Lung (tissue), 12 donors: Measurements from ENCODE around the gene DIP2C. TPM values are rescaled to one million over a fixed set of nuclear protein-coding genes. Genes with fewer than 3 reads are reported as not detected.

Experiments used
- ATAC-seq: fragments of 200-7000 bp; cut with Tn5 transposase; one replicate; pipeline ENCODE4 v1.9.1; 2020; ENCODE audit warnings: moderate number of reproducible peaks; ENCODE audit not compliant: insufficient read depth, low FRiP score
- DNase-seq, 3 donors: peaks; one replicate each; pipeline ENCODE4 v3.0.0-alpha.2; 2013 to 2017
- H3K27ac ChIP-seq, 2 donors: one replicate each; pipeline ENCODE4 v1.5.1; 2013; ENCODE audit warnings: mild to moderate bottlenecking in 2 of 2, moderate library complexity in 2 of 2, control low read depth in 1 of 2, inconsistent platforms in 1 of 2, low read depth in 1 of 2, low read length in 1 of 2
- H3K27me3 ChIP-seq, 3 donors: one replicate each; pipeline ENCODE4 v1.5.1; 2013; ENCODE audit warnings: low read length in 2 of 3; ENCODE audit not compliant: control insufficient read depth in 3 of 3, insufficient read depth in 3 of 3
- H3K36me3 ChIP-seq, 4 donors: one replicate each; pipeline ENCODE4 v1.5.1; 2013; ENCODE audit warnings: low read length in 4 of 4, mild to moderate bottlenecking in 1 of 4, moderate library complexity in 1 of 4; ENCODE audit not compliant: control insufficient read depth in 4 of 4, insufficient read depth in 4 of 4
- H3K4me1 ChIP-seq, 5 donors: one replicate each; pipeline ENCODE4 v1.5.1; 2013; ENCODE audit warnings: low read length in 5 of 5, mild to moderate bottlenecking in 2 of 5, moderate library complexity in 1 of 5; ENCODE audit not compliant: control insufficient read depth in 5 of 5, insufficient read depth in 5 of 5
- H3K4me3 ChIP-seq: one replicate; pipeline ENCODE4 v1.5.1; 2013; ENCODE audit warnings: mild to moderate bottlenecking, control low read depth, moderate library complexity
- H3K9ac ChIP-seq, 2 donors: one replicate each; pipeline ENCODE4 v1.5.1; 2013; ENCODE audit warnings: low read length in 2 of 2, control low read depth in 1 of 2; ENCODE audit not compliant: insufficient read depth in 1 of 2
- H3K9me3 ChIP-seq, 4 donors: one replicate each; pipeline ENCODE4 v1.5.1; 2013; ENCODE audit warnings: low read length in 3 of 4, mild to moderate bottlenecking in 1 of 4, moderate library complexity in 1 of 4; ENCODE audit not compliant: control insufficient read depth in 4 of 4, insufficient read depth in 3 of 4
- CTCF ChIP-seq: IDR thresholded peaks from 2 replicates; pipeline ENCODE4 v1.5.1; 2012; ENCODE audit warnings: mild to moderate bottlenecking; ENCODE audit errors: control extremely low read depth, extremely low read depth
- WGBS, 2 donors: extraction: QIAGEN DNeasy Blood & Tissue Kit; methylation state at CpG; one replicate each; pipeline ENCODE4 v1.1.7; 2013; 5-methylcytosine and 5-hydroxymethylcytosine counted together
- polyA plus RNA-seq, 2 donors: library from polyadenylated mRNA; stranded (reverse); fragments of 200-250 nt; gene quantifications; one replicate each; pipeline ENCODE4 v1.2.1, GENCODE V29; 2013
- total RNA-seq, 2 donors: library from RNA; depleted of rRNA in 1 of 2; stranded (reverse); fragments of >200 nt in 1 of 2; gene quantifications; one replicate each; pipeline ENCODE4 v1.2.1, GENCODE V29; 2014 to 2021
- donor health status: control.
- donor health status: control.
- donor health status: Bipolar disorder and iron deficiency.
- donor health status: healthy.
- donor health status: DM: yes; HTN: yes; CAD: no.

The DIP2C gene
- total and polyA plus RNA-seq, 4 donors: 3.6 to 20.0 (median 9.5) TPM

- Histone ChIP-seq H3K27me3 (no peaks in the 10 kb centered on the region), H3K4me1 (peaks cover 0 to 24% (median 0%) of the 10 kb centered on the region in 5 donors), H3K9me3 (no peaks in the 10 kb centered on the region), H3K36me3 (peaks cover 0 to 14% (median 8%) of the 10 kb centered on the region in 4 donors), H3K4me3 (no peak overlapping the region), H3K9ac (no peak overlapping the region), H3K27ac (no peak overlapping the region)
- TF ChIP-seq CTCF: no peak
- peak in 2 of 3 donors; percentile 39 to 40 for DNase-seq
- WGBS, 2 donors: 79 to 84% methylated on average over 4 of the region's 4 CpGs
- no peak for ATAC-seq
Observed at GRCh38 chr10:373015-373414, 316.5 kb downstream of the DIP2C start.

- Histone ChIP-seq H3K9me3 (no peaks in the 10 kb centered on the region), H3K27ac (no peak overlapping the region), H3K4me3 (no peak overlapping the region), H3K9ac (no peak overlapping the region), H3K36me3 (peaks cover 0 to 14% (median 9%) of the 10 kb centered on the region in 4 donors), H3K27me3 (no peaks in the 10 kb centered on the region), H3K4me1 (peaks cover 0 to 24% (median 0%) of the 10 kb centered on the region in 5 donors)
- ATAC-seq: no peak
- 82 to 91% methylated on average over 17 of the region's 17 CpGs for WGBS, 2 donors
- no peak for TF ChIP-seq CTCF
- DNase-seq: peak in 2 of 3 donors; percentile 24 to 47
Observed at GRCh38 chr10:372566-372965, 316.9 kb downstream of the DIP2C start.

GRCh38 chr10:371515-371914 lies 318.0 kb downstream of the DIP2C start:
- no peak for DNase-seq
- no peaks in the 10 kb centered on the region for H3K27me3 ChIP-seq
- H3K4me1 ChIP-seq: peaks cover 0 to 24% (median 0%) of the 10 kb centered on the region in 5 donors

More at GRCh38 chr10:371515-371914, 318.0 kb downstream of the DIP2C start:
- no peak for TF ChIP-seq CTCF
- no peak for ATAC-seq
- 86 to 88% methylated on average over 13 of the region's 13 CpGs for WGBS, 2 donors
- Histone ChIP-seq H3K36me3 (peaks cover 0 to 18% (median 13%) of the 10 kb centered on the region in 4 donors), H3K9ac (no peak overlapping the region), H3K27ac (no peak overlapping the region), H3K4me3 (no peak overlapping the region), H3K9me3 (no peaks in the 10 kb centered on the region)
